Hematopoietic multipotent progenitor cell treated with erythropoietin and hydrocortisone succinate and interleukin-3 and kit ligand, for 8 days (in vitro differentiated cells): ENCODE results near the gene ARHGEF1.
"Not testable (repeated sequence)": the region's sequence is repeated elsewhere in the genome, so short reads cannot be mapped to it uniquely, and the experiment has no call there.

ENCODE experiments used
- DNase-seq: peaks from one replicate; pipeline ENCODE4 v3.0.0-alpha.2; 2015

Gene ARHGEF1

GRCh38 chr19:41863209-41863931 is 19.6 kb upstream of the ARHGEF1 start:
- no peak for DNase-seq

- DNase-seq: no peak
Measured at GRCh38 chr19:41864374-41864773, 18.6 kb upstream of the ARHGEF1 start.

GRCh38 chr19:41866284-41866683 is 16.7 kb upstream of the ARHGEF1 start:
- DNase-seq: no peak

GRCh38 chr19:41868120-41868988 is 14.6 kb upstream of the ARHGEF1 start:
- DNase-seq: no peak

- DNase-seq: no peak
Measured at GRCh38 chr19:41868989-41869300, 14.0 kb upstream of the ARHGEF1 start.

- no peak for DNase-seq
Measured at GRCh38 chr19:41869374-41869955, 13.5 kb upstream of the ARHGEF1 start.

GRCh38 chr19:41870401-41870873 is 12.5 kb upstream of the ARHGEF1 start:
- peak; percentile 45 for DNase-seq

- DNase-seq: peak; percentile 20
Measured at GRCh38 chr19:41871573-41872383, 11.2 kb upstream of the ARHGEF1 start.

- DNase-seq: peak; percentile 30
Measured at GRCh38 chr19:41872384-41872774, 10.6 kb upstream of the ARHGEF1 start.

- peak; percentile 74 for DNase-seq
Measured at GRCh38 chr19:41872775-41873647, 10.0 kb upstream of the ARHGEF1 start.

- DNase-seq: not testable (repeated sequence)
Measured at GRCh38 chr19:41875973-41876372, 7.0 kb upstream of the ARHGEF1 start.

GRCh38 chr19:41876847-41877832 is 5.8 kb upstream of the ARHGEF1 start, which contains the start of gene CD79A:
CD79A (plus strand) TSS chr19:41877279; CDS start chr19:41877305, 26 bp downstream.
- no peak for DNase-seq

- no peak for DNase-seq
Measured at GRCh38 chr19:41877916-41878905, 4.8 kb upstream of the ARHGEF1 start.

GRCh38 chr19:41879080-41879479 is 3.9 kb upstream of the ARHGEF1 start:
- no peak for DNase-seq

- DNase-seq: no peak
Measured at GRCh38 chr19:41879670-41880328, 3.2 kb upstream of the ARHGEF1 start.

- no peak for DNase-seq
Measured at GRCh38 chr19:41880329-41880708, 2.7 kb upstream of the ARHGEF1 start.

GRCh38 chr19:41883463-41883820 is 458 bp downstream of the ARHGEF1 start:
- no peak for DNase-seq

GRCh38 chr19:41883821-41884733 is 1.1 kb downstream of the ARHGEF1 start:
- DNase-seq: peak; percentile 97
